LNCaP clone FGC (cell line): ENCODE measurements around the gene DDI2.

Experiments
- DNase-seq: peaks from one replicate; pipeline ENCODE4 v3.0.0-alpha.2; 2011; ENCODE audit warnings: low read depth
- H3K4me3 ChIP-seq: 2 replicates; pipeline ENCODE4 v1.5.1; 2011; ENCODE audit warnings: mild to moderate bottlenecking, low read depth, low read length, control low read depth
- CTCF ChIP-seq: IDR thresholded peaks from 2 replicates; pipeline ENCODE4 v1.5.1; 2012; ENCODE audit warnings: mild to moderate bottlenecking; ENCODE audit not compliant: control insufficient read depth, insufficient read depth; ENCODE audit errors: extremely low read depth

DDI2 gene

GRCh38 chr1:15626269-15626950 lies 9.2 kb downstream of the DDI2 start:
- H3K4me3 ChIP-seq, result no peak overlapping the region
- TF ChIP-seq CTCF, result no peak
- no peak for DNase-seq

- no peak for TF ChIP-seq CTCF
- no peak overlapping the region for H3K4me3 ChIP-seq
- DNase-seq, result no peak
Observed at GRCh38 chr1:15627343-15627988, 10.2 kb downstream of the DDI2 start.

GRCh38 chr1:15628003-15628402 lies 10.7 kb downstream of the DDI2 start:
- no peak overlapping the region for H3K4me3 ChIP-seq
- TF ChIP-seq CTCF, result no peak
- DNase-seq, result no peak

- H3K4me3 ChIP-seq, result no peak overlapping the region
- no peak for DNase-seq
- no peak for TF ChIP-seq CTCF
Observed at GRCh38 chr1:15633756-15634420, 16.6 kb downstream of the DDI2 start.

- H3K4me3 ChIP-seq, result no peak overlapping the region
- no peak for DNase-seq
- no peak for TF ChIP-seq CTCF
Observed at GRCh38 chr1:15636436-15636835, 19.2 kb downstream of the DDI2 start.

GRCh38 chr1:15637826-15638225 lies 20.6 kb downstream of the DDI2 start:
- no peak for DNase-seq
- no peak overlapping the region for H3K4me3 ChIP-seq
- TF ChIP-seq CTCF, result no peak
